ENCODE data around the gene HK1.

The HK1 gene

GRCh38 chr10:69412232-69412790 is 134.0 kb downstream of the HK1 start:
- no peak for TF ChIP-seq CTCF (conservative IDR thresholded peaks at IDR 0.05; ENCODE audit: control insufficient read depth, insufficient read depth, low read depth, low read length)
- no peak overlapping the region for H3K4me3 ChIP-seq (ENCODE audit: control insufficient read depth, low read depth, low read length)
- DNase-seq (ENCODE audit: low read depth) = no peak

GRCh38 chr10:69413221-69413865 is 135.0 kb downstream of the HK1 start:
- H3K4me3 ChIP-seq (ENCODE audit: control insufficient read depth, low read depth, low read length) = no peak overlapping the region
- DNase-seq (ENCODE audit: low read depth) = peak; percentile 73
- TF ChIP-seq CTCF (conservative IDR thresholded peaks at IDR 0.05; ENCODE audit: control insufficient read depth, insufficient read depth, low read depth, low read length) = peak; percentile 73

GRCh38 chr10:69414036-69415018 is 136.0 kb downstream of the HK1 start:
- DNase-seq (ENCODE audit: low read depth) = no peak
- no peak overlapping the region for H3K4me3 ChIP-seq (ENCODE audit: control insufficient read depth, low read depth, low read length)
- no peak for TF ChIP-seq CTCF (conservative IDR thresholded peaks at IDR 0.05; ENCODE audit: control insufficient read depth, insufficient read depth, low read depth, low read length)

GRCh38 chr10:69415049-69415448 is 136.8 kb downstream of the HK1 start:
- DNase-seq (ENCODE audit: low read depth) = no peak
- TF ChIP-seq CTCF (conservative IDR thresholded peaks at IDR 0.05; ENCODE audit: control insufficient read depth, insufficient read depth, low read depth, low read length) = no peak
- no peak overlapping the region for H3K4me3 ChIP-seq (ENCODE audit: control insufficient read depth, low read depth, low read length)

GRCh38 chr10:69415951-69416350 is 137.7 kb downstream of the HK1 start:
- DNase-seq (ENCODE audit: low read depth) = no peak
- no peak overlapping the region for H3K4me3 ChIP-seq (ENCODE audit: control insufficient read depth, low read depth, low read length)
- no peak for TF ChIP-seq CTCF (conservative IDR thresholded peaks at IDR 0.05; ENCODE audit: control insufficient read depth, insufficient read depth, low read depth, low read length)

- H3K4me3 ChIP-seq (ENCODE audit: control insufficient read depth, low read depth, low read length) = no peak within 1 kb of the TSS
- TF ChIP-seq CTCF (conservative IDR thresholded peaks at IDR 0.05; ENCODE audit: control insufficient read depth, insufficient read depth, low read depth, low read length) = no peak
- no peak for DNase-seq (ENCODE audit: low read depth)
Measured at GRCh38 chr10:69416695-69417094, 138.4 kb downstream of the HK1 start, which contains the start of gene TACR2. Gene TACR2, minus strand, starts transcription at chr10:69416918. Its CDS starts 595 bp downstream, at chr10:69416323.
